Testis (tissue), 5 donors: ENCODE data around the gene OPALIN. TPM values are rescaled to one million over a fixed set of nuclear protein-coding genes. Genes with fewer than 3 reads are reported as not detected.

ENCODE experiments used
- DNase-seq: peaks from one replicate; pipeline ENCODE4 v3.0.0-alpha.2; 2019
- H3K27ac ChIP-seq, 2 donors: fragments of 200-600 bp; sonication (generic); one replicate each; pipeline ENCODE4 v1.5.1; 2019
- H3K27me3 ChIP-seq: fragments of 200-600 bp; sonication (generic); one replicate; pipeline ENCODE4 v1.5.1; 2019
- H3K36me3 ChIP-seq: fragments of 200-600 bp; sonication (generic); one replicate; pipeline ENCODE4 v1.5.1; 2017; ENCODE audit warnings: low read depth; ENCODE audit errors: missing control alignments
- H3K4me1 ChIP-seq: fragments of 200-600 bp; sonication (generic); one replicate; pipeline ENCODE4 v1.5.1; 2019
- H3K4me3 ChIP-seq, 2 donors: fragments of 200-600 bp; sonication (generic); one replicate each; pipeline ENCODE4 v1.5.1; 2017 to 2019
- H3K9me3 ChIP-seq: fragments of 200-600 bp; sonication (generic); one replicate; pipeline ENCODE4 v1.5.1; 2017
- CTCF ChIP-seq, 3 experiments: fragments of 450-650 bp in 2 of 3; fragments of 200-600 bp in 1 of 3; sonication (generic) in 1 of 3; IDR thresholded peaks; one replicate each; pipeline ENCODE4 v1.5.1; 2016 to 2019; ENCODE audit warnings: antibody characterized with exemption in 3 of 3, mild to moderate bottlenecking in 2 of 3, moderate library complexity in 1 of 3
- POLR2A ChIP-seq: fragments of 450-650 bp; IDR thresholded peaks from one replicate; pipeline ENCODE4 v1.6.1; 2017; ENCODE audit warnings: antibody characterized with exemption, mild to moderate bottlenecking, moderate library complexity
- WGBS, 2 donors: methylation state at CpG; one replicate each; pipeline ENCODE4 v1.1.5; 2018; 5-methylcytosine and 5-hydroxymethylcytosine counted together
- intact Hi-C: fragments of 100-400 bp; cut with DNase I; formaldehyde crosslinking; loops from one replicate; pipeline ENCODE4 v1.15.1; 2023; ENCODE audit warnings: low total_unique reads
- long read RNA-seq, 2 donors: transcript quantifications; one replicate each; lab custom pipeline, GENCODE V29; 2026
- polyA plus RNA-seq: library from polyadenylated mRNA; stranded (reverse); fragments of 350-450 nt; fragmentation: Illumina TruSeq; extraction: RNeasy Lipid Tissue Mini Kit (QIAGEN cat#74804); gene quantifications from one replicate; pipeline ENCODE4 v1.2.3, GENCODE V29; 2014; ENCODE audit warnings: low read depth, low replicate concordance; ENCODE audit not compliant: insufficient read depth
- total RNA-seq, 2 donors: library from RNA; depleted of rRNA; stranded (reverse); fragments of >200 nt; gene quantifications; one replicate each; pipeline ENCODE4 v1.2.3, GENCODE V29; 2016

Gene OPALIN
- total RNA-seq: not detected
- polyA plus RNA-seq: not detected
- long read RNA-seq, donor 1: 0 reads
- long read RNA-seq, donor 2: 0 reads

- TF ChIP-seq POLR2A (no peak), CTCF (IDR thresholded peaks at IDR 0.05) (no peak)
- H3K4me3 ChIP-seq: no peak within 1 kb of the TSS
- intact Hi-C loops: no loop called here
Measured at GRCh38 chr10:96358851-96359540, at the start of gene OPALIN. TSS of gene OPALIN (minus strand) at chr10:96359002. CDS start at chr10:96358896, 106 bp downstream.

GRCh38 chr10:96408201-96408600 lies 49.4 kb upstream of the OPALIN start:
- no peaks in the 10 kb centered on the region for H3K36me3 ChIP-seq
- H3K27me3 ChIP-seq: no peaks in the 10 kb centered on the region
- no peaks in the 10 kb centered on the region for H3K9me3 ChIP-seq
- no peak overlapping the region for H3K27ac ChIP-seq
- TF ChIP-seq POLR2A (no peak), CTCF (IDR thresholded peaks at IDR 0.05) (no peak)
- WGBS, 2 donors: 71 to 91% methylated on average over 1 of the region's 1 CpG
- intact Hi-C loops: no loop called here
- no peaks in the 10 kb centered on the region for H3K4me1 ChIP-seq
- no peak overlapping the region for H3K4me3 ChIP-seq
- no peak for DNase-seq

More at GRCh38 chr10:96358851-96359540, at the start of gene OPALIN:
- Histone ChIP-seq H3K9me3 (no peaks in the 10 kb centered on the region), H3K27ac (no peak within 1 kb of the TSS), H3K27me3 (no peaks in the 10 kb centered on the region), H3K4me1 (no peaks in the 10 kb centered on the region), H3K36me3 (no peaks in the 10 kb centered on the region)
- 66 to 75% methylated on average over 7 of the region's 7 CpGs for WGBS, 2 donors
- no peak for DNase-seq

- Histone ChIP-seq H3K4me3 (no peak overlapping the region), H3K36me3 (no peaks in the 10 kb centered on the region), H3K27me3 (no peaks in the 10 kb centered on the region), H3K4me1 (no peaks in the 10 kb centered on the region), H3K9me3 (no peaks in the 10 kb centered on the region), H3K27ac (no peak overlapping the region)
- 83 to 86% methylated on average over 15 of the region's 15 CpGs for WGBS, 2 donors
- intact Hi-C loops: no loop called here
- no peak for TF ChIP-seq CTCF (IDR thresholded peaks at IDR 0.05)
- TF ChIP-seq POLR2A: no peak
- DNase-seq: no peak
Measured at GRCh38 chr10:96407560-96408069, 48.8 kb upstream of the OPALIN start.

- no peaks in the 10 kb centered on the region for H3K36me3 ChIP-seq
- H3K27ac ChIP-seq: no peak overlapping the region
- 82 to 88% methylated on average over 4 to 5 of the region's 5 CpGs for WGBS, 2 donors
- TF ChIP-seq CTCF (IDR thresholded peaks at IDR 0.05) (no peak), POLR2A (no peak)
- no peak for DNase-seq
- H3K27me3 ChIP-seq: no peaks in the 10 kb centered on the region
- intact Hi-C loops: no loop called here
- no peaks in the 10 kb centered on the region for H3K9me3 ChIP-seq
- H3K4me1 ChIP-seq: no peaks in the 10 kb centered on the region
- H3K4me3 ChIP-seq: no peak overlapping the region
Measured at GRCh38 chr10:96406091-96406490, 47.3 kb upstream of the OPALIN start.
